Heart right ventricle (tissue), 16 donors: ENCODE data around the gene CDH23. TPM values are rescaled to one million over a fixed set of nuclear protein-coding genes. Genes with fewer than 3 reads are reported as not detected.

Experiments
- ATAC-seq, 8 donors: fragments of 200-7000 bp; cut with Tn5 transposase; one replicate each; pipeline ENCODE4 v1.9.1; 2020; ENCODE audit warnings: mild to moderate bottlenecking in 8 of 8, moderate library complexity in 8 of 8, moderate number of reproducible peaks in 1 of 8
- DNase-seq, 2 donors: peaks; one replicate each; pipeline ENCODE4 v3.0.0-alpha.2; 2020
- H3K27ac ChIP-seq, 10 donors: fragments of 200-600 bp; sonication (generic) in 2 of 10; one replicate each; pipeline versions ENCODE4 v1.5.0 to v1.8.0; 2020 to 2022; ENCODE audit warnings: mild to moderate bottlenecking in 3 of 10
- H3K27me3 ChIP-seq, 7 donors: fragments of 200-600 bp; one replicate each; pipeline ENCODE4 v1.8.0; 2021 to 2022; ENCODE audit warnings: mild to moderate bottlenecking in 2 of 7
- H3K36me3 ChIP-seq, 9 donors: fragments of 200-600 bp; sonication (generic) in 1 of 9; one replicate each; pipeline versions ENCODE4 v1.5.0 to v1.8.0; 2020 to 2022; ENCODE audit warnings: mild to moderate bottlenecking in 2 of 9
- H3K4me1 ChIP-seq, 9 donors: fragments of 200-600 bp; sonication (generic) in 1 of 9; one replicate each; pipeline versions ENCODE4 v1.5.0 to v1.8.0; 2020 to 2022; ENCODE audit warnings: mild to moderate bottlenecking in 4 of 9
- H3K4me3 ChIP-seq, 10 donors: fragments of 200-600 bp; sonication (generic) in 2 of 10; one replicate each; pipeline versions ENCODE4 v1.5.0 to v1.8.0; 2020 to 2022; ENCODE audit warnings: mild to moderate bottlenecking in 7 of 10, moderate library complexity in 2 of 10
- H3K9me3 ChIP-seq, 11 donors: fragments of 200-600 bp in 10 of 11; sonication (generic) in 2 of 11; one replicate each; pipeline versions ENCODE4 v1.5.0 to v1.8.0; 2013 to 2022; ENCODE audit warnings: mild to moderate bottlenecking in 2 of 11, control low read depth in 1 of 11, moderate library complexity in 1 of 11
- CTCF ChIP-seq, 9 donors: fragments of 200-600 bp; sonication (generic) in 2 of 9; IDR thresholded peaks; one replicate each; pipeline versions ENCODE4 v1.5.0 to v1.8.0; 2021 to 2022; ENCODE audit warnings: antibody characterized with exemption in 9 of 9, mild to moderate bottlenecking in 5 of 9, moderate library complexity in 1 of 9
- WGBS, 2 donors: extraction: QIAGEN DNeasy Blood & Tissue Kit; methylation state at CpG; one replicate each; pipeline ENCODE4 v1.1.7; 2013; ENCODE audit warnings: inconsistent platforms in 1 of 2; 5-methylcytosine and 5-hydroxymethylcytosine counted together
- intact Hi-C, 10 donors: fragments of 100-400 bp; cut with DNase I; formaldehyde crosslinking; loops; one replicate each; pipeline versions ENCODE4 v1.11.1 to v1.14.2; 2022
- polyA plus RNA-seq, 2 donors: library from polyadenylated mRNA; stranded (reverse); fragments of 200-250 nt; gene quantifications; one replicate each; pipeline ENCODE4 v1.2.3, GENCODE V29; 2013
- total RNA-seq, 10 donors: library from RNA; stranded (reverse); fragmentation: NEBNext Ultra II Directional in 3 of 10; extraction: Animal tissue kit (Norgen Biotek cat#: 25700) in 3 of 10; gene quantifications; one replicate each; pipeline versions ENCODE4 v1.2.1 to v1.2.4, GENCODE V29; 2021 to 2023
- donor health status: Arrhythmogenic right ventricular cardiomyopathy.
- donor health status: ischemic (EF 13 %, LVEDD 7.1; RV severe dilation, severe dysfunction).
- donor health status: healthy with polysubstance abuse.
- donor health status: DM: no; HTN: yes; CAD: no.
- donor health status: DM: no; HTN: no; CAD: no.
- donor health status: ischemic (EF 25% LVEDD 6.9; RV normal size, moderate dysfunction).
- donor health status: ischemic (EF 25% LVEDD 5.7; RV mildly dilated, moderate dysfunction).
- donor health status: healthy.
- donor health status: DM: yes; HTN: yes; CAD: no.
- donor health status: Ischemic cardiomyopathy.
- donor health status: ischemic (EF 35%, LVEDD 5.7; RV mildly dilated, moderate dysfunction).
- donor health status: nonischemic (EF 11% LVEDD 7.7; RV severe dilation, severe dysfunction).
- donor health status: DM: yes; HTN: yes; CAD: no.
- donor health status: PGD.
- donor health status: ischemic (EF 29% LVEDD 5.4; RV normal size, mild dysfunction).
- donor health status: nonischemic (EF 23%, LVEDD 6.1; RV moderate dilation, normal function).

CDH23 gene
- total and polyA plus RNA-seq, 12 donors, result 1.1 to 7.7 (median 4.6) TPM

GRCh38 chr10:71596127-71596526 lies 199.4 kb downstream of the CDH23 start:
- no peak overlapping the region for H3K4me3 ChIP-seq
- H3K36me3 ChIP-seq, result no peaks in the 10 kb centered on the region
- ATAC-seq (no peak), DNase-seq (no peak)
- H3K9me3 ChIP-seq, result no peaks in the 10 kb centered on the region
- 95 to 98% methylated on average over 3 of the region's 3 CpGs for WGBS, 2 donors
- H3K27ac ChIP-seq, result no peak overlapping the region
- intact Hi-C loops, result no loop called here
- no peaks in the 10 kb centered on the region for H3K27me3 ChIP-seq
- no peak for TF ChIP-seq CTCF (IDR thresholded peaks at IDR 0.05)
- peaks cover 0 to 37% (median 13%) of the 10 kb centered on the region in 9 donors for H3K4me1 ChIP-seq

- intact Hi-C loops, result no loop called here
- no peaks in the 10 kb centered on the region for H3K27me3 ChIP-seq
- no peaks in the 10 kb centered on the region for H3K36me3 ChIP-seq
- TF ChIP-seq CTCF (IDR thresholded peaks at IDR 0.05), result no peak
- peaks cover 0 to 41% (median 13%) of the 10 kb centered on the region in 9 donors for H3K4me1 ChIP-seq
- H3K9me3 ChIP-seq, result no peaks in the 10 kb centered on the region
- ATAC-seq, result no peak
- WGBS, 2 donors, result 96 to 97% methylated on average over 8 of the region's 8 CpGs
- no peak for DNase-seq
- no peak overlapping the region for H3K4me3 ChIP-seq
- peak overlapping the region in 1 of 10 donors; percentile 92 for H3K27ac ChIP-seq
Observed at GRCh38 chr10:71596759-71597158, 200.0 kb downstream of the CDH23 start.

DNA sequence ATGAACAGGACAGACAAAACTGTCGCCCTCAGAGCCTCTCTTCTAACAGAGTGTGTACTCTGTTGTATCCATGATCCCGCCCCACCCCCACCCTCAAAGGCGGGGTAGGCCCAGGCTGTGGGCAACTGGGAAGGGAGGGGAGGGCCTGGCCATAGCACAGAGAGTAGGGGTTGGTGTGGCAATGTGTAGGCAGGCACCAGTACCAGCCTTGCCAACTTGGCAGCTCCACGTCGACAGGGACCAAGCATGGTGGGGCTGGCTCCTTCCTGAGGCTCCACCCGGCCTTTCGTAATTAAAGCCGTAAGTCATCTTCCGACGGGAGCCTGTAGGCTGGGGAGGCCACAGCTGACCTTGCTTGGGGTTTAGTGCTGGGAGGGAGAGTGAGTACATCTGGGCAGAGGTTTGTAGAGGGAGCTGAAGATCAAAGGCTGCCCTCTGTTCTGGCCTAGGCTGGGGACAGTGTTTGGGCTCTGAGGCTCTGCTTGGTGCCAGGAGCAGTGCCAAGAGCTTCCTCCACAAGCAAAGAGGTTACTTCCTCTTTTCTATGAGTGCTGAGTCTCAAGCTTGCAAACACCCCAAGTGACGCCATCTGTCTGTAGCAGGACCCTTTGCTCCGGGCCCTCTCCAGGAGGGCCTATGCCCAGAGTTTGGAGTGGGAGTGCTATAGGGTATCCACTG lies 201.2 kb downstream of the CDH23 start:
- Histone ChIP-seq H3K36me3 (no peaks in the 10 kb centered on the region), H3K9me3 (no peaks in the 10 kb centered on the region), H3K27me3 (no peaks in the 10 kb centered on the region), H3K4me1 (peaks cover 0 to 41% (median 13%) of the 10 kb centered on the region in 9 donors), H3K27ac (peak overlapping the region in 8 of 10 donors; percentile 40 to 92 (median 55)), H3K4me3 (no peak overlapping the region)
- ATAC-seq (peak; percentile 45 to 77 (median 69)), DNase-seq (peak; percentile 33 to 40)
- no peak for TF ChIP-seq CTCF (IDR thresholded peaks at IDR 0.05)
- 68 to 72% methylated on average over 12 of the region's 12 CpGs for WGBS, 2 donors
- intact Hi-C loops, result no loop called here

DNA sequence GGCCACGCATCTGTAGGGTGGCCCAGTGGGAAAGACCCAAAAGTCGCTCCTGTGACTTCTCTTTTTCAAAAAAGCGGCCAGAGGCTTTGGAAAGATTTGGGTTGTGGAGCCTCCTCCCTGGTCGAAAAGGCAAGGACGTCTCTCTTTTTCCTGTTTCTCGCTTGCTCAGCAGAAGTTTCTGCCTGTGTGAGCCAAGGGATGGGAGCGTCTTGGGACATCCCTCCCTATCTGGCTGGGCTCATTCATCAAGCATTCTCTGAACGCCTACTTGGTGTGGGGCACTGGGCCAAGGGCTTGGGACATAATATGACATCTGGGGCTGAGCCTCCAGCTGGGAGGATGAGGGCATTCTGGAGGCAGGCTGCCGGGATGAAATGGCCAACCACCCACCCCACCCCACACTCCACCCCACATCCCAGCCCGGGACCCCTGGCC lies 201.9 kb downstream of the CDH23 start:
- Histone ChIP-seq H3K27ac (peak overlapping the region in 8 of 10 donors; percentile 40 to 92 (median 55)), H3K36me3 (no peaks in the 10 kb centered on the region), H3K4me3 (no peak overlapping the region), H3K4me1 (peaks cover 0 to 41% (median 13%) of the 10 kb centered on the region in 9 donors), H3K27me3 (no peaks in the 10 kb centered on the region), H3K9me3 (no peaks in the 10 kb centered on the region)
- no peak for TF ChIP-seq CTCF (IDR thresholded peaks at IDR 0.05)
- intact Hi-C loops, result no loop called here
- ATAC-seq (peak; percentile 72 to 84 (median 80)), DNase-seq (peak; percentile 67 to 78)
- 40 to 43% methylated on average over 10 of the region's 10 CpGs for WGBS, 2 donors
